ENCODE results near the gene GLRA2. TPM values are rescaled to one million over a fixed set of nuclear protein-coding genes. Genes with fewer than 3 reads are reported as not detected.

GLRA2 gene
- total RNA-seq: not detected
- long read RNA-seq: 0 reads

GRCh38 chrX:14529290-14529989 lies at the start of gene GLRA2:
Gene GLRA2, plus strand, starts transcription at chrX:14529536. Its CDS starts 522 bp downstream, at chrX:14530058.
- DNase-seq (no peak), ATAC-seq (peak in 1 of 4 donors; percentile 22)
- 11% methylated on average over 17 of the region's 17 CpGs for WGBS (ENCODE audit: insufficient coverage, low coverage, low lambda C conversion rate, missing lambda C conversion rate)
- TF ChIP-seq POLR2A (IDR thresholded peaks at IDR 0.05): no peak
- TF ChIP-seq, protein P1, sequence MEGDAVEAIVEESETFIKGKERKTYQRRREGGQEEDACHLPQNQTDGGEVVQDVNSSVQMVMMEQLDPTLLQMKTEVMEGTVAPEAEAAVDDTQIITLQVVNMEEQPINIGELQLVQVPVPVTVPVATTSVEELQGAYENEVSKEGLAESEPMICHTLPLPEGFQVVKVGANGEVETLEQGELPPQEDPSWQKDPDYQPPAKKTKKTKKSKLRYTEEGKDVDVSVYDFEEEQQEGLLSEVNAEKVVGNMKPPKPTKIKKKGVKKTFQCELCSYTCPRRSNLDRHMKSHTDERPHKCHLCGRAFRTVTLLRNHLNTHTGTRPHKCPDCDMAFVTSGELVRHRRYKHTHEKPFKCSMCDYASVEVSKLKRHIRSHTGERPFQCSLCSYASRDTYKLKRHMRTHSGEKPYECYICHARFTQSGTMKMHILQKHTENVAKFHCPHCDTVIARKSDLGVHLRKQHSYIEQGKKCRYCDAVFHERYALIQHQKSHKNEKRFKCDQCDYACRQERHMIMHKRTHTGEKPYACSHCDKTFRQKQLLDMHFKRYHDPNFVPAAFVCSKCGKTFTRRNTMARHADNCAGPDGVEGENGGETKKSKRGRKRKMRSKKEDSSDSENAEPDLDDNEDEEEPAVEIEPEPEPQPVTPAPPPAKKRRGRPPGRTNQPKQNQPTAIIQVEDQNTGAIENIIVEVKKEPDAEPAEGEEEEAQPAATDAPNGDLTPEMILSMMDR (IDR thresholded peaks at IDR 0.05): no peak
- no peak within 1 kb of the TSS for H3K27ac ChIP-seq
- no peaks in the 10 kb centered on the region for H3K27me3 ChIP-seq
- no peak within 1 kb of the TSS for H3K4me3 ChIP-seq
- H3K9me3 ChIP-seq: no peaks in the 10 kb centered on the region
- H3K36me3 ChIP-seq: no peaks in the 10 kb centered on the region
- H3K4me1 ChIP-seq: no peaks in the 10 kb centered on the region
- intact Hi-C loops (cut with DNase I): no loop called here

DNA sequence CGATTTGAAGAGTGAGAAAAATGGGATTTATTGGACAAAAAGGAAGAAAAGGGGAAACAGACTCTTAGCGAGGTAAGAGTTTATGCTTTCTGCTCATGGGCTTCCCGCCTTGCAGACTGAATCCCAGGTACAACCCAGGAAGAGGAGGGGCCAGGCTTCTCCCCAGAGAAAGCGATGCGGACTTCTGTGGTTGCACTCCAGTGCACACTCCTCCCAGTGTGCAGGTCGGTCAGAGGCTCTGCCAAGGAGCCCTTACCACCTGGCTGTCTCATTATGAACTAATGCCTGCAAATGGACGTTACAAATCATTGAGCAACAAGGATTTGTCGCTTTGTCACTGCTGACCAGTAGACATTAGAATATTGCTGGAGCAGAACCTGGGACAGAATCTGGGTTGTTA lies 39.9 kb upstream of the GLRA2 start:
- intact Hi-C loops (cut with DNase I): no loop called here
- TF ChIP-seq POLR2A (IDR thresholded peaks at IDR 0.05): no peak
- TF ChIP-seq, protein P1 (IDR thresholded peaks at IDR 0.05): no peak
- no peak for DNase-seq

GRCh38 chrX:14491689-14492088 lies 37.6 kb upstream of the GLRA2 start:
- no peaks in the 10 kb centered on the region for H3K36me3 ChIP-seq
- no peaks in the 10 kb centered on the region for H3K4me1 ChIP-seq
- H3K27ac ChIP-seq: no peak overlapping the region
- H3K4me3 ChIP-seq: no peak overlapping the region
- intact Hi-C loops (cut with DNase I): no loop called here
- no peak for DNase-seq
- H3K27me3 ChIP-seq: no peaks in the 10 kb centered on the region
- TF ChIP-seq, protein P1 (IDR thresholded peaks at IDR 0.05): no peak
- TF ChIP-seq POLR2A (IDR thresholded peaks at IDR 0.05): no peak
- H3K9me3 ChIP-seq: no peaks in the 10 kb centered on the region
- 19% methylated on average over 3 of the region's 3 CpGs for WGBS (ENCODE audit: insufficient coverage, low coverage, low lambda C conversion rate, missing lambda C conversion rate)
- ATAC-seq: no peak

More for the DNA sequence above, 39.9 kb upstream of the GLRA2 start:
- Histone ChIP-seq H3K36me3 (no peaks in the 10 kb centered on the region), H3K4me3 (no peak overlapping the region), H3K27me3 (no peaks in the 10 kb centered on the region), H3K4me1 (no peaks in the 10 kb centered on the region), H3K9me3 (no peaks in the 10 kb centered on the region), H3K27ac (no peak overlapping the region)
- 41% methylated on average over 2 of the region's 8 CpGs for WGBS (ENCODE audit: insufficient coverage, low coverage, low lambda C conversion rate, missing lambda C conversion rate)
- no peak for ATAC-seq

- no peak for ATAC-seq
- DNase-seq: no peak
- 43% methylated on average over 3 of the region's 3 CpGs for WGBS (ENCODE audit: insufficient coverage, low coverage, low lambda C conversion rate, missing lambda C conversion rate)
Measured at GRCh38 chrX:14496674-14497073, 32.7 kb upstream of the GLRA2 start.

More at GRCh38 chrX:14496674-14497073, 32.7 kb upstream of the GLRA2 start:
- peak overlapping the region in 1 of 3 donors; percentile 9 for H3K27ac ChIP-seq
- no peaks in the 10 kb centered on the region for H3K4me1 ChIP-seq
- no peak for TF ChIP-seq POLR2A (IDR thresholded peaks at IDR 0.05)
- TF ChIP-seq, protein P1 (IDR thresholded peaks at IDR 0.05): no peak
- peak overlapping the region in 2 of 3 donors; percentile 5 to 16 for H3K4me3 ChIP-seq
- intact Hi-C loops (cut with DNase I): no loop called here
- no peaks in the 10 kb centered on the region for H3K36me3 ChIP-seq
- no peaks in the 10 kb centered on the region for H3K9me3 ChIP-seq
- H3K27me3 ChIP-seq: peaks cover 0 to 3% of the 10 kb centered on the region in 2 donors

All from right lobe of liver (tissue), 6 donors.